Neuron (in vitro differentiated cells): Measurements from ENCODE around the gene GAPDHS.

ENCODE experiments used
- H2AFZ ChIP-seq: one replicate; pipeline ENCODE4 v1.6.1; 2013; ENCODE audit warnings: low read depth, mild to moderate bottlenecking, inconsistent platforms, low read length, moderate library complexity
- H3K27me3 ChIP-seq: one replicate; pipeline ENCODE4 v1.6.1; 2013; ENCODE audit warnings: low read length; ENCODE audit not compliant: insufficient read depth
- H3K36me3 ChIP-seq: one replicate; pipeline ENCODE4 v1.6.1; 2013; ENCODE audit warnings: low read length; ENCODE audit not compliant: insufficient read depth
- H3K4me1 ChIP-seq: one replicate; pipeline ENCODE4 v1.6.1; 2013; ENCODE audit warnings: low read length; ENCODE audit not compliant: insufficient read depth
- H3K4me3 ChIP-seq: 2 replicates; pipeline ENCODE4 v1.5.1; 2013; ENCODE audit warnings: mild to moderate bottlenecking, low read length, moderate library complexity
- H3K9me3 ChIP-seq: one replicate; pipeline ENCODE4 v1.6.1; 2013; ENCODE audit warnings: low read length

Gene GAPDHS

GRCh38 chr19:35500611-35501010 lies 32.6 kb upstream of the GAPDHS start:
- H3K36me3 ChIP-seq: no peaks in the 10 kb centered on the region
- peaks cover 28% of the 10 kb centered on the region for H3K27me3 ChIP-seq
- no peak overlapping the region for H2AFZ ChIP-seq
- H3K4me3 ChIP-seq: no peak overlapping the region
- H3K4me1 ChIP-seq: no peaks in the 10 kb centered on the region
- no peaks in the 10 kb centered on the region for H3K9me3 ChIP-seq

GRCh38 chr19:35501684-35502083 lies 31.6 kb upstream of the GAPDHS start:
- H3K36me3 ChIP-seq: no peaks in the 10 kb centered on the region

GRCh38 chr19:35502751-35503150 lies 30.5 kb upstream of the GAPDHS start:
- H3K27me3 ChIP-seq: peaks cover 45% of the 10 kb centered on the region
- no peak overlapping the region for H3K4me3 ChIP-seq
- no peaks in the 10 kb centered on the region for H3K9me3 ChIP-seq
- no peaks in the 10 kb centered on the region for H3K36me3 ChIP-seq
- no peak overlapping the region for H2AFZ ChIP-seq
- no peaks in the 10 kb centered on the region for H3K4me1 ChIP-seq

More at GRCh38 chr19:35501684-35502083, 31.6 kb upstream of the GAPDHS start:
- no peaks in the 10 kb centered on the region for H3K4me1 ChIP-seq
- peaks cover 36% of the 10 kb centered on the region for H3K27me3 ChIP-seq
- no peak overlapping the region for H2AFZ ChIP-seq
- H3K4me3 ChIP-seq: no peak overlapping the region
- H3K9me3 ChIP-seq: no peaks in the 10 kb centered on the region

GRCh38 chr19:35506011-35506410 lies 27.2 kb upstream of the GAPDHS start:
- Histone ChIP-seq H3K4me3 (no peak overlapping the region), H3K27me3 (peaks cover 59% of the 10 kb centered on the region), H3K4me1 (no peaks in the 10 kb centered on the region), H3K36me3 (no peaks in the 10 kb centered on the region), H2AFZ (no peak overlapping the region), H3K9me3 (no peaks in the 10 kb centered on the region)

GRCh38 chr19:35507561-35507960 lies 25.7 kb upstream of the GAPDHS start:
- Histone ChIP-seq H2AFZ (no peak overlapping the region), H3K36me3 (no peaks in the 10 kb centered on the region), H3K27me3 (peaks cover 63% of the 10 kb centered on the region), H3K4me3 (no peak overlapping the region), H3K9me3 (no peaks in the 10 kb centered on the region), H3K4me1 (no peaks in the 10 kb centered on the region)

GRCh38 chr19:35508129-35508528 lies 25.1 kb upstream of the GAPDHS start:
- no peaks in the 10 kb centered on the region for H3K9me3 ChIP-seq

GRCh38 chr19:35509018-35509652 lies 24.1 kb upstream of the GAPDHS start:
- Histone ChIP-seq H3K4me1 (no peaks in the 10 kb centered on the region), H3K4me3 (no peak overlapping the region), H2AFZ (no peak overlapping the region), H3K27me3 (peaks cover 77% of the 10 kb centered on the region), H3K9me3 (no peaks in the 10 kb centered on the region), H3K36me3 (no peaks in the 10 kb centered on the region)

More at GRCh38 chr19:35508129-35508528, 25.1 kb upstream of the GAPDHS start:
- Histone ChIP-seq H3K4me3 (no peak overlapping the region), H3K27me3 (peaks cover 68% of the 10 kb centered on the region), H3K36me3 (no peaks in the 10 kb centered on the region), H3K4me1 (no peaks in the 10 kb centered on the region), H2AFZ (no peak overlapping the region)

GRCh38 chr19:35509861-35510625 lies 23.2 kb upstream of the GAPDHS start:
- no peak overlapping the region for H3K4me3 ChIP-seq
- peaks cover 82% of the 10 kb centered on the region for H3K27me3 ChIP-seq

GRCh38 chr19:35510626-35510964 lies 22.7 kb upstream of the GAPDHS start:
- Histone ChIP-seq H3K4me3 (no peak overlapping the region), H2AFZ (no peak overlapping the region), H3K27me3 (peaks cover 76% of the 10 kb centered on the region), H3K4me1 (no peaks in the 10 kb centered on the region), H3K36me3 (no peaks in the 10 kb centered on the region), H3K9me3 (no peaks in the 10 kb centered on the region)

More at GRCh38 chr19:35509861-35510625, 23.2 kb upstream of the GAPDHS start:
- no peaks in the 10 kb centered on the region for H3K9me3 ChIP-seq
- no peak overlapping the region for H2AFZ ChIP-seq
- no peaks in the 10 kb centered on the region for H3K4me1 ChIP-seq
- no peaks in the 10 kb centered on the region for H3K36me3 ChIP-seq

- no peak overlapping the region for H2AFZ ChIP-seq
- no peaks in the 10 kb centered on the region for H3K36me3 ChIP-seq
- no peak overlapping the region for H3K4me3 ChIP-seq
- no peaks in the 10 kb centered on the region for H3K9me3 ChIP-seq
- no peaks in the 10 kb centered on the region for H3K4me1 ChIP-seq
- peaks cover 70% of the 10 kb centered on the region for H3K27me3 ChIP-seq
Observed at GRCh38 chr19:35511337-35511736, 21.9 kb upstream of the GAPDHS start.

GRCh38 chr19:35512831-35513627 lies 20.2 kb upstream of the GAPDHS start:
- H3K27me3 ChIP-seq: peaks cover 56% of the 10 kb centered on the region
- H3K36me3 ChIP-seq: no peaks in the 10 kb centered on the region
- H3K4me3 ChIP-seq: no peak overlapping the region
- H3K4me1 ChIP-seq: no peaks in the 10 kb centered on the region
- H2AFZ ChIP-seq: no peak overlapping the region
- no peaks in the 10 kb centered on the region for H3K9me3 ChIP-seq

- no peaks in the 10 kb centered on the region for H3K36me3 ChIP-seq
- H2AFZ ChIP-seq: no peak within 1 kb of the TSS
- no peaks in the 10 kb centered on the region for H3K4me1 ChIP-seq
- H3K9me3 ChIP-seq: no peaks in the 10 kb centered on the region
- H3K27me3 ChIP-seq: peaks cover 50% of the 10 kb centered on the region
- no peak within 1 kb of the TSS for H3K4me3 ChIP-seq
Observed at GRCh38 chr19:35513628-35514281, 19.5 kb upstream of the GAPDHS start, which contains the start of gene DMKN. Gene DMKN (minus strand): TSS chr19:35513649. CDS start chr19:35513475, 174 bp downstream.
